Activated CD4-positive, alpha-beta T cell treated with anti-CD3 and anti-CD28 coated beads, Interleukin-2, amount 10 ng/mL, durations not matched to agents 7 days and 5 days (primary cell): ENCODE measurements around the gene CSTPP1. TPM values are rescaled to one million over a fixed set of nuclear protein-coding genes. Genes with fewer than 3 reads are reported as not detected.
A peak's percentile ranks its signal among the peaks of the same experiment; 100 is the strongest.

Source experiments
- CTCF ChIA-PET: fragments of 350-600 bp; sonication (Branson Sonifier 250); formaldehyde crosslinking; loops from one replicate; lab custom pipeline; 2021; ENCODE audit warnings: antibody characterized with exemption; lab: Charles Lee
- POLR2A ChIA-PET: fragments of 350-600 bp; sonication (Branson Sonifier 250); formaldehyde crosslinking; loops from one replicate; lab custom pipeline; 2021; ENCODE audit warnings: antibody characterized with exemption; lab: Charles Lee
- DNase-seq: peaks from one replicate; pipeline ENCODE4 v3.0.0-alpha.2; 2020
- H3K27ac Mint-ChIP-seq: one replicate; pipeline ENCODE4 v1.8.0; 2021; ENCODE audit warnings: mild to moderate bottlenecking, moderate library complexity, mixed read lengths
- H3K27me3 Mint-ChIP-seq: one replicate; pipeline ENCODE4 v1.8.0; 2021; ENCODE audit warnings: mixed read lengths
- H3K36me3 Mint-ChIP-seq: one replicate; pipeline ENCODE4 v1.8.0; 2021; ENCODE audit warnings: low read depth, mixed read lengths
- H3K4me1 Mint-ChIP-seq: one replicate; pipeline ENCODE4 v1.8.0; 2021; ENCODE audit warnings: mixed read lengths
- H3K4me3 Mint-ChIP-seq: one replicate; pipeline ENCODE4 v1.8.0; 2021; ENCODE audit warnings: mild to moderate bottlenecking, moderate library complexity, mixed read lengths
- H3K9me3 Mint-ChIP-seq: one replicate; pipeline ENCODE4 v1.8.0; 2021; ENCODE audit warnings: mixed read lengths
- total RNA-seq, 2 experiments: library from RNA; stranded (reverse); gene quantifications; one replicate each; pipeline ENCODE4 v1.2.3, GENCODE V29; 2021

Gene CSTPP1
- total RNA-seq, 2 experiments from 2014 or later: 18.2 to 18.9 TPM

GRCh38 chr11:47156951-47157350 is 220.4 kb downstream of the CSTPP1 start:
- POLR2A ChIA-PET: no interaction called here
- H3K4me1 Mint-ChIP-seq: peaks cover 29% of the 10 kb centered on the region
- no peak overlapping the region for H3K4me3 Mint-ChIP-seq
- no peak overlapping the region for H3K27ac Mint-ChIP-seq
- no peak for DNase-seq
- no peaks in the 10 kb centered on the region for H3K27me3 Mint-ChIP-seq
- H3K9me3 Mint-ChIP-seq: no peaks in the 10 kb centered on the region
- CTCF ChIA-PET: interaction anchor here (1.3 kb wide), 1 partner anchor 15 kb away, joined by 3 read pairs; no protein-coding TSS in a partner anchor
- no peaks in the 10 kb centered on the region for H3K36me3 Mint-ChIP-seq

GRCh38 chr11:47157805-47158204 is 221.2 kb downstream of the CSTPP1 start:
- Mint-ChIP-seq H3K36me3 (no peaks in the 10 kb centered on the region), H3K27ac (no peak overlapping the region), H3K9me3 (no peaks in the 10 kb centered on the region), H3K4me3 (no peak overlapping the region), H3K4me1 (peaks cover 29% of the 10 kb centered on the region), H3K27me3 (no peaks in the 10 kb centered on the region)
- ChIA-PET POLR2A (no interaction called here), CTCF (interaction anchor here (0.6 to 1.3 kb wide), 4 partner anchors 14 to 87 kb away, joined by 3 read pairs; no protein-coding TSS in a partner anchor)
- no peak for DNase-seq

- Mint-ChIP-seq H3K27ac (no peak overlapping the region), H3K36me3 (no peaks in the 10 kb centered on the region), H3K9me3 (no peaks in the 10 kb centered on the region), H3K4me3 (no peak overlapping the region), H3K27me3 (no peaks in the 10 kb centered on the region), H3K4me1 (peaks cover 25% of the 10 kb centered on the region)
- no peak for DNase-seq
- ChIA-PET CTCF (interaction anchor here (0.6 to 1.3 kb wide), 4 partner anchors 14 to 86 kb away, joined by 3 read pairs; no protein-coding TSS in a partner anchor), POLR2A (no interaction called here)
Observed at GRCh38 chr11:47158242-47158641, 221.7 kb downstream of the CSTPP1 start.

- no peaks in the 10 kb centered on the region for H3K27me3 Mint-ChIP-seq
- H3K4me3 Mint-ChIP-seq: no peak overlapping the region
- CTCF ChIA-PET: interaction anchor here (0.6 to 1.0 kb wide), 3 partner anchors 17 to 287 kb away, joined by 3 read pairs; no protein-coding TSS in a partner anchor
- POLR2A ChIA-PET: no interaction called here
- DNase-seq: no peak
- peaks cover 7% of the 10 kb centered on the region for H3K36me3 Mint-ChIP-seq
- H3K27ac Mint-ChIP-seq: no peak overlapping the region
- H3K9me3 Mint-ChIP-seq: no peaks in the 10 kb centered on the region
- H3K4me1 Mint-ChIP-seq: peaks cover 3% of the 10 kb centered on the region
Observed at GRCh38 chr11:47160753-47161133, 224.2 kb downstream of the CSTPP1 start.

GRCh38 chr11:47161134-47161854 is 224.7 kb downstream of the CSTPP1 start:
- Mint-ChIP-seq H3K4me1 (peaks cover 3% of the 10 kb centered on the region), H3K36me3 (peaks cover 7% of the 10 kb centered on the region), H3K9me3 (no peaks in the 10 kb centered on the region), H3K27ac (no peak overlapping the region), H3K4me3 (no peak overlapping the region), H3K27me3 (no peaks in the 10 kb centered on the region)
- DNase-seq: peak; percentile 65
- ChIA-PET CTCF (interaction anchor here (0.6 to 2.4 kb wide), 4 partner anchors 16 to 287 kb away, joined by 3 to 9 read pairs (median 3); no protein-coding TSS in a partner anchor), POLR2A (no interaction called here)

GRCh38 chr11:47161890-47162289 is 225.3 kb downstream of the CSTPP1 start:
- CTCF ChIA-PET: interaction anchor here (2.4 to 3.9 kb wide), 2 partner anchors 9 to 17 kb away, joined by 9 to 15 read pairs; no protein-coding TSS in a partner anchor
- POLR2A ChIA-PET: no interaction called here
- no peaks in the 10 kb centered on the region for H3K9me3 Mint-ChIP-seq
- H3K27me3 Mint-ChIP-seq: no peaks in the 10 kb centered on the region
- H3K4me3 Mint-ChIP-seq: no peak overlapping the region
- no peak overlapping the region for H3K27ac Mint-ChIP-seq
- H3K36me3 Mint-ChIP-seq: peaks cover 9% of the 10 kb centered on the region
- H3K4me1 Mint-ChIP-seq: peaks cover 3% of the 10 kb centered on the region
- DNase-seq: no peak

GRCh38 chr11:47162426-47162825 is 225.9 kb downstream of the CSTPP1 start:
- H3K36me3 Mint-ChIP-seq: peaks cover 9% of the 10 kb centered on the region
- no peak overlapping the region for H3K27ac Mint-ChIP-seq
- ChIA-PET CTCF (interaction anchor here (0.6 to 3.9 kb wide), 4 partner anchors 9 to 17 kb away, joined by 3 to 15 read pairs (median 8); no protein-coding TSS in a partner anchor), POLR2A (no interaction called here)
- no peak overlapping the region for H3K4me3 Mint-ChIP-seq
- H3K27me3 Mint-ChIP-seq: no peaks in the 10 kb centered on the region
- H3K9me3 Mint-ChIP-seq: no peaks in the 10 kb centered on the region
- peaks cover 3% of the 10 kb centered on the region for H3K4me1 Mint-ChIP-seq
- DNase-seq: no peak

GRCh38 chr11:47163193-47163592 is 226.6 kb downstream of the CSTPP1 start:
- POLR2A ChIA-PET: no interaction called here
- Mint-ChIP-seq H3K9me3 (no peaks in the 10 kb centered on the region), H3K4me3 (no peak overlapping the region), H3K36me3 (peaks cover 16% of the 10 kb centered on the region), H3K4me1 (peaks cover 3% of the 10 kb centered on the region), H3K27me3 (no peaks in the 10 kb centered on the region), H3K27ac (no peak overlapping the region)
- no peak for DNase-seq
- CTCF ChIA-PET: interaction anchor here (0.6 to 3.9 kb wide), 5 partner anchors 9 to 24 kb away, joined by 3 to 15 read pairs (median 8); no protein-coding TSS in a partner anchor

GRCh38 chr11:47163898-47164297 is 227.3 kb downstream of the CSTPP1 start:
- no peak for DNase-seq
- ChIA-PET POLR2A (no interaction called here), CTCF (interaction anchor here (0.6 to 3.9 kb wide), 5 partner anchors 9 to 803 kb away, joined by 3 to 15 read pairs (median 8); no protein-coding TSS in a partner anchor)
- peaks cover 17% of the 10 kb centered on the region for H3K36me3 Mint-ChIP-seq
- H3K9me3 Mint-ChIP-seq: no peaks in the 10 kb centered on the region
- H3K4me1 Mint-ChIP-seq: no peaks in the 10 kb centered on the region
- H3K4me3 Mint-ChIP-seq: no peak overlapping the region
- H3K27me3 Mint-ChIP-seq: no peaks in the 10 kb centered on the region
- H3K27ac Mint-ChIP-seq: no peak overlapping the region

GRCh38 chr11:47164321-47164720 is 227.8 kb downstream of the CSTPP1 start:
- Mint-ChIP-seq H3K27me3 (no peaks in the 10 kb centered on the region), H3K36me3 (peaks cover 17% of the 10 kb centered on the region), H3K4me3 (no peak overlapping the region), H3K9me3 (no peaks in the 10 kb centered on the region), H3K4me1 (no peaks in the 10 kb centered on the region), H3K27ac (no peak overlapping the region)
- ChIA-PET CTCF (interaction anchor here (0.6 to 3.9 kb wide), 2 partner anchors 11 to 804 kb away, joined by 4 to 15 read pairs; no protein-coding TSS in a partner anchor), POLR2A (no interaction called here)
- no peak for DNase-seq

- no peak for DNase-seq
- Mint-ChIP-seq H3K4me3 (no peak overlapping the region), H3K27ac (no peak overlapping the region), H3K36me3 (peaks cover 17% of the 10 kb centered on the region), H3K4me1 (no peaks in the 10 kb centered on the region), H3K27me3 (no peaks in the 10 kb centered on the region), H3K9me3 (no peaks in the 10 kb centered on the region)
- ChIA-PET CTCF (interaction anchor here (0.6 to 3.9 kb wide), 3 partner anchors 12 to 420 kb away, joined by 3 to 15 read pairs (median 9); no protein-coding TSS in a partner anchor), POLR2A (interaction anchor here (0.7 kb wide), 2 partner anchors 14 to 163 kb away, joined by 3 to 4 read pairs; no protein-coding TSS in a partner anchor)
Observed at GRCh38 chr11:47165253-47165840, 228.8 kb downstream of the CSTPP1 start.

GRCh38 chr11:47166368-47166767 is 229.8 kb downstream of the CSTPP1 start:
- Mint-ChIP-seq H3K9me3 (no peaks in the 10 kb centered on the region), H3K4me1 (peaks cover 8% of the 10 kb centered on the region), H3K36me3 (peaks cover 24% of the 10 kb centered on the region), H3K4me3 (no peak overlapping the region), H3K27ac (no peak overlapping the region), H3K27me3 (no peaks in the 10 kb centered on the region)
- CTCF ChIA-PET: interaction anchor here (0.6 to 1.8 kb wide), 2 partner anchors 12 to 292 kb away, joined by 3 to 5 read pairs; no protein-coding TSS in a partner anchor
- DNase-seq: no peak
- POLR2A ChIA-PET: interaction anchor here (0.7 kb wide), 1 partner anchor 13 kb away, joined by 3 read pairs; no protein-coding TSS in a partner anchor
